NCI-H187 treated with DMSO at 0.1 percent for 48 hours (cell line): ENCODE data around the gene PPP1R3A.
"Not testable (repeated sequence)": the region's sequence is repeated elsewhere in the genome, so short reads cannot be mapped to it uniquely, and the experiment has no call there.

Experiments
- DNase-seq: peaks from one replicate; lab custom pipeline; 2025; lab: John Stamatoyannopoulos, UW

Gene PPP1R3A, protein sequence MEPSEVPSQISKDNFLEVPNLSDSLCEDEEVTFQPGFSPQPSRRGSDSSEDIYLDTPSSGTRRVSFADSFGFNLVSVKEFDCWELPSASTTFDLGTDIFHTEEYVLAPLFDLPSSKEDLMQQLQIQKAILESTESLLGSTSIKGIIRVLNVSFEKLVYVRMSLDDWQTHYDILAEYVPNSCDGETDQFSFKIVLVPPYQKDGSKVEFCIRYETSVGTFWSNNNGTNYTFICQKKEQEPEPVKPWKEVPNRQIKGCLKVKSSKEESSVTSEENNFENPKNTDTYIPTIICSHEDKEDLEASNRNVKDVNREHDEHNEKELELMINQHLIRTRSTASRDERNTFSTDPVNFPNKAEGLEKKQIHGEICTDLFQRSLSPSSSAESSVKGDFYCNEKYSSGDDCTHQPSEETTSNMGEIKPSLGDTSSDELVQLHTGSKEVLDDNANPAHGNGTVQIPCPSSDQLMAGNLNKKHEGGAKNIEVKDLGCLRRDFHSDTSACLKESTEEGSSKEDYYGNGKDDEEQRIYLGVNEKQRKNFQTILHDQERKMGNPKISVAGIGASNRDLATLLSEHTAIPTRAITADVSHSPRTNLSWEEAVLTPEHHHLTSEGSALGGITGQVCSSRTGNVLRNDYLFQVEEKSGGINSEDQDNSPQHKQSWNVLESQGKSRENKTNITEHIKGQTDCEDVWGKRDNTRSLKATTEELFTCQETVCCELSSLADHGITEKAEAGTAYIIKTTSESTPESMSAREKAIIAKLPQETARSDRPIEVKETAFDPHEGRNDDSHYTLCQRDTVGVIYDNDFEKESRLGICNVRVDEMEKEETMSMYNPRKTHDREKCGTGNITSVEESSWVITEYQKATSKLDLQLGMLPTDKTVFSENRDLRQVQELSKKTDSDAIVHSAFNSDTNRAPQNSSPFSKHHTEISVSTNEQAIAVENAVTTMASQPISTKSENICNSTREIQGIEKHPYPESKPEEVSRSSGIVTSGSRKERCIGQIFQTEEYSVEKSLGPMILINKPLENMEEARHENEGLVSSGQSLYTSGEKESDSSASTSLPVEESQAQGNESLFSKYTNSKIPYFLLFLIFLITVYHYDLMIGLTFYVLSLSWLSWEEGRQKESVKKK

DNA sequence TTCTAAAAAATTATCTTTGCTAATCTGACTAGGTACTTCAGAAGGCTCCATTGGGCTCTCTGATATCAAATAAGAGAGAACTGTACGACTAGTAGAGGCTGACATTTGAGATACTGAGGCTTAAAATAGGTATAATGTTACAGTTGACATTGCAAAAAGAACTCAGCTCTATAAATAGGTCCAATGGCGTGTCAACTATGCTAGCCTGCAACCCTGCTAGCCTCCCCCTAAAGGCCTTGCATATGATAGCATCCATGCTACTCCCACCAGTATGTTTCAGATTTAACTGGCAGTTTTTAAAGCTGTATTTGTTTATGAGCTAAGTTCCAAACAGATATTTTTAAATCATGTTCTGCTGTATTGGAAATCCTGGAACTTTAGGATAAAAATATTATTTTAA is at the start of gene PPP1R3A:
Gene PPP1R3A (minus strand): TSS at position 64 of the 400 bp plus-strand sequence. CDS start 13 bp downstream, at position 51.
- DNase-seq, result no peak

DNA sequence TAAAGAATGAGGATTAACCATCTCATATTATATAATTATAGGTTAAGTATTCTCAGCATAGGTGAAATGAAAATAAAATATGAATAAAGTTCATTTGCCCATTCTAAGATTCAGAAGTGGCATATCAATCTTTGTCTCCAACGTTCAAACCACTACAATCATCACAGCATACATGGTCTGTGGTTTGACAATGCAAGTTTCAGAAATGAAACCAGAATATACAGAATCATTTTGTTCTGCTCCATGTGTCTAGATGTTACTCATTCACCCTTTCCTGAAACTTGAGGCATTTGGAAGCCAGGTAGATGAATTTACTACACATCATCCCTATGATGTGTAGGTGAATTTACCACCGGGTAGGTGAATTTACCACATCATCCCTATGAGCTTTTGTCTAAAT is 44.5 kb upstream of the PPP1R3A start:
- DNase-seq, result no peak

DNA sequence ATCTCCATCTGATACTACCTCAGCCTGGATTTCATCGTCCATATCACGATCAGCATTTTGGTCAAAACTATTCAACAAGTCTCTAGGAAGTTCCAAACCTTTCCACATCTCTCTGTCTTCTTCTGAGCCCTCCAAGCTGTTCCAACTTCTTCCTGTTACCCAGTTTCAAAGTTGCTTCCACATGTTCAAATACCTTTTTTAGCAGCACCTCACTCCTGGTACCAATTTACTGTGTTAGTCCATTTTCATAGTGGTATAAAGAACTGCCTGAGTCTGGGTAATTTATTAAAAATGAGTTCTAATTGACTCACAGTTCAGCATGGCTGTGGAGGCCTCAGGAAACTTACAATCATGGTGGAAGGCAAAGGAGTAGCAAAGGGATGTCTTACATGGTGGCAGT is 41.1 kb upstream of the PPP1R3A start:
- DNase-seq, result no peak

DNA sequence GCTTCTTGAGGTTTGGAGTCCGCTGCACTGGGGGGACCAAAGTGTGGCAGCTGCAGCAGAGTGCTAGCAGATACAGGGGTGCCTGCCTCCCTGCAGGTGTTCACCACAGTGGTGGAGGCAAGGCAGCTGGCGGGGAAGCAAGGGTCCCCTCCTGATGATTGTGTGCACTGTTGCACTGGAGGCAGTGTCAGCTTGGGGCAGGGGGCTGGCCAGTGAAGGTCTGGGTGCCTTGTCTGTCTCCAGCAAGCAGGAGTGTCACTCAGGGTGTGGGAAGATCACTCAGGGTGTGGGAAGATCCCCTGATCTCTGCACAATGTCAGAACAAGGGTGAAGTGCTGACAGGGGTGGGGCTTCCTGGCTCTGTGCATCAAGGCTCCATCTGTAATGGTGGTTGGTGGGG is 36.3 kb upstream of the PPP1R3A start:
- no peak for DNase-seq

DNA sequence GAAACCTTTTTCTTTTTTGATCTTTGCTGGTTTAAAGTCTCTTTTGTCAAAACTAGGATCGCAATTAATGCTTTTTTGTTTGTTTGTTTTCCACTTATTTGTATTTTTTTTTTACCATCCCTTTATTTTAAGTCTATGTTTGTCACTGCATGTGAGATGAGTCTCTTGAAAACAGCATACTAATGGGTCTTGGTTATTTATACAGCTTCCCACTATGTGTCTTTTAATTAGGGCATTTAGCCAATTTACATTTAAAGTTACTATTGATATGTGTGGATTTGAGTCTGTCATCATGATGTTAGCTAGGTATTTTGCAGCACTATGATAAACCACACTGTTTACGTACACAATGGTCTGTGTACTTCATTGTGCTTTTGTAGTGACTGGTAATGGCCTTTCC is 34.7 kb upstream of the PPP1R3A start:
- DNase-seq, result no peak

DNA sequence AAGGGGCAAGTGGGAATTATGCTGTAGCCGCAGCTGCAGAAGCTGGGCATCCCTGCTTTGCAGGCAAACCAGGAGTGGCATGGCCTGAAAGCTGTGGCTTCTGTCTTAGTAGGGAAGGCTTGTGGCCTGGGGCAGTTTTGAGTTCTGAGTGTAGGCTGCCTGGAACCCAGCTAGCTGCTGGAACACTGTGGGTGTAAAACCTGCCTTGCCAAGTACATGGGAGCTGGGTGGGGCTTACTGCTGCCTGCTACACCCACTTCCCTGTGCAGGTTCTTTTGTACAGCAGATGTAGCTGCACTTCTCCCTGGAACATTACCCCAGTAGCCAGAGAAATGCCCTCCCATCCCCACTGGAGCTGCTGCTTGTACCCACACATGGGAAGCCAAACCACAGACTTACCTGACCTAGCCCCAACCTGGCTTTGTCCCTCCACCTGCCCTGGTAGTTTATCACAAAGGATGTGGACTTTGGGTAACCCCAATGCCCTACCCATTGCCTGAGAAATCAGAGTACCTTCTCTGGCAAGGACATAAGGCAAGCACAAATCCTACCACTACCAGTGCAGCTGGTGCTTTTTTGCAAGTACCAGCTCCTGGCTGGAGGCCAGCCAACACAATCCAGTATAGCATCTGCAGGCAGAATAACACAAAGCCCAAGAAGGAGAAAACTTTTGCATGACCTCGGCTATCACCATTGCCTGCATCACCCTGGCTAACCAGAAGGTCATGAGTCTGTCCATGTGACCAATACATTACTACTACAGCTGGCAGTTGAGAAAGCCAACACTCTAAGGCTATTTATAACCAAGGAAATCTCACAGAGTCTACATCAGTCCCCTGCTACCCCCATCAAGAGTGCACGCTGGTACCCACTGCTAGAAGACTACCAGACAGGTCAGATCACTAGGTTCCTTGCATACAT is 26.5 kb upstream of the PPP1R3A start:
- DNase-seq, result no peak

DNA sequence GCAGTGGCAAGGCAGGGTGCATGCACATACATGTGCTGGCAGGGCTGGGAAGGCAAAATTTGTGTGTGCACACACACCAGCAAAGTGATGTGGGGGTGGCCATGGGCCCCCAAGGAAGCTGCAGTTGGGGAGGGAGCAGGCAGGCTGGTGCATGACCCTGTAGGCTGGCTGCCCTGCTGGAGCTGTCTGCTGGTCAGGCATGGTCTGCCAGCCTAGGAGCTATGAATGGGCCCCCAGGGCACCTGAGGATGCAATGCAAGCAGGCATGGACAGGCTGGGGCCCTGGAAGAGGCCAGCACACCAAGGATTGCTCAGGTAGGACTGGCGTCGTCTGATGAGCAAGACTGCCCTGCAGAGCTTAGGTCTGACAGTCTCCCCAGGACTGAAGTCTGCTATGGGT is 18.2 kb upstream of the PPP1R3A start:
- DNase-seq, result no peak

DNA sequence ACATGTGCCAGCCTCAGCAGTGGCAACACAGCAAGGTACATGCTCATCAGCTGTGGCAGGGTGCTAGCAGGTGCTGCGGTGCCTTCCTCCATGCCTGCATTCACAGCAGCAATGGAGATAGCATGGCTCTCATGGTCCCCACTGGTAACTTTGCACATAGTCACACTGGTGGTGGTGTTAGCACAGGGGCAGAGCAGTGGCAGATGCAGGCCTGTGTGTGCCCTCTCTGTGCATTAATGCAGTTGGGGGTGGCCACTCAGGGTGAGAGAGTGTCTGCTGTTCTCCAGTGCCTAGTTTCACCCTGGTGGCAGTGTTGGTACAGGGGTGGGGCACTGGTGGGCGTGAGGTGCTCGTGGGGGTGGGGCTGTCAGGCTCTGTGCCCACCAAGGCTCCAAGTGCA is 17.7 kb upstream of the PPP1R3A start:
- DNase-seq, result no peak

DNA sequence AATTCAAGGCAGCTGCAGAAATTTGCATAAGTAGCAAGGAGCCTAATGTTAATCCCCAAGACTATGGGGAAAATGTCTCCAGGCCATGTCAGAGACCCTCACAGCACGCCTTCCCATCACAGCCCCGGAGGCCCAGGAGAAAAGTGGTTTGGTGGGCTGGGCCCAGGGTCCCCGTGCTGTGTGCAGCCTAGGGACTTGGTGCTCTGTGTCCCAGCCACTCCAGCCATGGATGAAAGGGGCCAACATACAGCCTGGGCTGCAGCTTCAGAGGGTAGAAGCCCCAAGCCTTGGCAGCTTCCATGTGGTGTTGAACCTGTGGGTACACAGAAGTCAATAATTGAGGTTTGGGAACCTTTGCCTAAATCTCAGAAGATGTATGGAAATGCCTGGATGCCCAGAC is 10.6 kb upstream of the PPP1R3A start:
- not testable (repeated sequence) for DNase-seq

DNA sequence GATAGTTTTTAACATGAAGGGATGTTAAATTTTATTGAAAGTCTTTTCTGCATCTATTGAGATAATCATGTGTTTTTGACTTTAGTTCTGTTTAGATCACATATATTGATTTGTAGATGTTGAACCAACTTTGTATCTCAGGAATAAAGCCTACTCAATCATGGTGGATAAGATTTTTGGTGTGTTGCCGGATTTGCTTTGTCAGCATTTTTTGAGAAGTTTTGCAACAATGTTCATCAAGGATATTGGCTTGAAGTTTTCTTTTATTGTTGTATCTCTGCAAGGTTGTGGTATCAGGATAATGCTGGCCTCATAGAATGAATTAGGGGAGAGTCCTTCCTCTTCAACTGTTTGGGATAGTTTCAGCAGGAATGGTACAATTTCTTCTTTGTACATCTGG is 9.3 kb upstream of the PPP1R3A start:
- DNase-seq, result no peak

DNA sequence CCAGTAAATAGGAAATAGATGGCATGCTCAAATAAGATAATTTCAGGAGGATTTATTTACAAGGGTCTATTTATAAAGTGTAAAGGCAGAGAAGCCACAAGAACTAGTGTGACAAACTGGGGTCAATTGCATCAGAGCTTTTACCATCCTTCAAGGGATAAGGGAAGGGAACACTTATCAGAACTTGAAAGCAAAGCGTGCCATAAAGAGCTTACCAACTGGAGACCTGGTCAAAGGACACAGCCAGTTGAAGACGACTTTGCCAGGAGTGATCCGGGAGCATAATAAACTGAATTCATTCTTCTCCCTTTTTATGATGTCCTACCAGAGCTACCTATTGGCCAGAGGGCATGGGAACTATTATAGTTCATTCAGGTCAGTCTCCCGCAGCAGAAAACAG is 3.2 kb upstream of the PPP1R3A start:
- DNase-seq, result no peak

DNA sequence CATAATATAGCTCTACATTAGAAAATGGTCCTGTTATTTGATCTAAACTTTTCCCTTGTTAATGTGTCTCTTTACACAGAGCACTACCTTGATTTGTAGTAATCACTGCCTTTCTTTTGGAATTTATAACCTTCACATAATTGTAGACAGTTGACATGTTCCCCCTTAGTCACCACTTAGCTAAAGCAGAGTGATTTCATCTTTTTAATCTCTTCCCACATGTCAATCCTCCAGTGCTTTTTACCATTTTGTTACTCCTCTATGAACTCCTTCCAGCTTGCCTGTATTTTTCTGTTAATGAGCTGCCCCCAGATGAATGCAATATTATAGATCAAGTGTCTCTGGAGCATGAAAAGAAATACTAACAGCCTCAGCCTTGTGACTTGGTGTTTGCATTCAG is 2.6 kb upstream of the PPP1R3A start:
- no peak for DNase-seq

DNA sequence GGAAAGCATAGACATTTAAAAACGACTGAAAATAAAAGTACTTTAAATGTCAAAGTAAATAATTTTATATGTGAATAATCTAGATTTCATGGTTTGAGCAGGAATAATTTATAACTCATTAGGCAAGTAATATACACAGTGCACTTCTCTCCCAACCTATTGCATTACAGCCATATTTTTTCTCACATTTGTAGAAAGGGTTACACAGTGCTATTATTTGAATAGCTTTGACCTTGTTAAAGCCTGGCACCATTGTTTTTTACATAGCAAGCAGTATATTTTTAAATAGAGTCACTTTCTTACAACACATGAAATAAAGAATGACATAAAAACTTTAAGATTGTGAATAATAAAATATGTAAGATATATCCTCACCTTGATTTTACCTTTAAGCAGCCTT is 969 bp downstream of the PPP1R3A start:
- no peak for DNase-seq

DNA sequence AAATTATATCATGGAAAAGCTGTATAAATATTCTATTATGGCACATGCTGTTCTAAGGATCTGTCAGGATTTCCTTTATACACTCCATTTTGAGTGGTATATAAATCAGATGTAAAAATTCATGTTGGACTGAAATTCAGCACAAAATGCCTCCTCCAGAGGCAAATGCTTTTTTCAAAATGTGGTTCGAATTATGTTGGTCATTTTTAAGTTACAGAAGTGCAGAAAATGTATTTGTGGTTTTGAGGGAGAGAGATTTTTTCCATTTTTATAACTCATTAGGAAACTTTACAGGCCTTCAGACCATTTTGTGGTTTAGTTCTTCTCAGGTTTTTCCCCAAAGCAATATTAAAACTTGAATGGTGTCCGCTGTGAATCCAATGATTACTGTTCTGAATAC is 2.9 kb downstream of the PPP1R3A start:
- DNase-seq, result no peak

DNA sequence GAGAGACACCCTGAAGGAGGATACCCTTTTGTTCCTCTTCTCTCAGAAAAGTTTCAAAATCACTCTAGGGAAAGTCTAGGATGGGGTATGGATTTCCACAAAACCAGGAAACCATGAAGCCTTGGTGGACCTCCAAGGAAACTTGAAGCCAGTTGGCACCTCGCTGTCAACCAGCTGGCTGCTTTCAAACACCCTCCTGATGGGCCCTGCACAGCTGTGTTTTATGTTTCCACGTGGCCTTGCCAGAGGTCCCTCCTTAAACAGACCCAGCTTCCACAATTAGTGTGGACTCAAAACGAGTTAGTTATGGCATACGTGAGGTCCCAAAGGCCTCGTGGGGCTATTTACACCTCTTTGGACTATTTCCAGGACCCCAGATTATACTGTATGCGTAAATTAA is 5.9 kb downstream of the PPP1R3A start:
- DNase-seq, result no peak

DNA sequence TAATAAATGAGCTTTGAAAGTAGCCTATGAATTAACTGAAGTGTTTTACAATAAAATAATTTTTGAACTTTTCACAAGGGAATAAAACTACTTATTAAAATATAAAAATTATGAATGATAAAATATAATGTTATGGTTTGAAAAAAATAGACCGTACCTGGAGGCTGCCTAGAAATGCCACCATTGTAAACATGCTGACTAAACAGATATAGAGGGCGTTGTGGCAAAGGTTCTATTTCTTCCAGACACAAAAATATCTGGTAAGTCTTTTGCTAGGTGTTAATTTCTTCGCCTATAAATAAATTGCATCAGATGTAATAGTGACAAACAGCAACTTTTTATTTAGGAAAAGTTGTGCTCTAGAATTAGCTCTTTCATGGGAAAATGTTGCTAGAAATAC is 11.2 kb downstream of the PPP1R3A start:
- DNase-seq, result no peak

DNA sequence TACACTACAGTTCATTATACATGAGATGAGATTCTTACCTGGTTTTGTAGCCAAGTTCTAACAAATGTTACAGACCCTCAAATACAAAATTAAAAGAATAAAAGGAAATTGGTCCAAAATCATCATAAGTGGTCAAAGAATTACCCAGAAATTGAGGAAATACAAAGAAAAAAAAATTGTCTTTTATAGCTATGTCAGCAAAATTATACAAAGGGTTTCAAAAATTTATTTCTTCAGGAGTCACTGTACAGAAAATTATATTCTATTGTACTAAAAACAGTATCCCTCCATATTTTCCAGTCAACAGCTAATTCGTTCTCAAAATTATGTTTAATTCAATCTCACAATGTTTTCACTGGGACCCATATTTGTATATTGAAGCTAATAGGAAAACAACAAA is 14.3 kb downstream of the PPP1R3A start:
- no peak for DNase-seq

DNA sequence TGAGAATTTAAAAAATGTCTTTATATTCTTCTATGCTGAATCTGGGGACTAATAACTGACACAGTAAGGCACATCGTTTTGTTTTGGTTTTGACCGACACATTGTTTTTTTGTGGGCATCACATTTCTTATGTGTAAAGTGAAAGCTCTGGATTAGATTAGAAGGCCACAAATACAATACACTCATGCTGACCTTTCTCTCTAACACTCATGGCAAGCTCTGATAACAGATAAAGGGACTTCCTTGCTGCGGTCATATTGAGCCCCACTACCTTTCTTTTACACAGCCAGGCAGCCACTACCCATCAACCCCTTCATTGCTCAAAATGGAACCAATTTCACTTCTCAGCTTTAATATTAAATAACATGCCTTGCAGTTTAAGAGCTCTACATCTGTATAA is 26.0 kb downstream of the PPP1R3A start:
- no peak for DNase-seq

DNA sequence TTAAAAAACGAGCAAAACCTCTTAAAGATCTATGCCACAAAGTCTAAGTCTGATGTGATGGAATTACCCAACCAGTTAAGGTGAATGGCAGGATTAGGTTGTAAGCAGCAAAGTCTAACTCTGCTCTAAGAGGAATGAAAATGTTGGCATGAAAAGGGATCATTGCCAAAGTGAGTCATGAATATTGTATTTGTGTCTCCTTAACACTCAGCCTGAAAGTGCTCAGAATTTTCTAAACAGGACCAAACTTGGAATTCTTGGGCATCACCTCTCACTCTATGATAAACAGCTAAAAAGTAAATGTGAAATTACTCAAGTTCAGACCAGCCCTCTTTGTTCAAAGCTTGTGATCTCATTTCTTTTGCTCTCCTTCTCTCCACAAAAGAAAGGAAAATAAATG is 27.0 kb downstream of the PPP1R3A start:
- DNase-seq, result no peak

DNA sequence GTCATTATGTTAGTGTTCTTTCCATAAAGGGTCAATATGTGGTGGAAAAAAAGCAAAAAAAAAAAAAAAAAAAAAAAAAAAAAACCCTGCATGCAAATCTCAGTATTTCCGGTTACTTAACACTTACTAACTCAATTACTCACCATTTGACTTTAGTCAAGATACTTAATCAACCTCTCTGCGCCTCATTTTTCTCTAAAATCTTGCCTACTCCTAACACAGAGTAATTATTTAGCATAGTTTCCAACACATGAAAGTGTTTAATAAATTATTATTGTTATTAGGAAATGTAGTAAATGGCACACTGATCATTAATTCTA is 27.8 kb downstream of the PPP1R3A start:
- no peak for DNase-seq

DNA sequence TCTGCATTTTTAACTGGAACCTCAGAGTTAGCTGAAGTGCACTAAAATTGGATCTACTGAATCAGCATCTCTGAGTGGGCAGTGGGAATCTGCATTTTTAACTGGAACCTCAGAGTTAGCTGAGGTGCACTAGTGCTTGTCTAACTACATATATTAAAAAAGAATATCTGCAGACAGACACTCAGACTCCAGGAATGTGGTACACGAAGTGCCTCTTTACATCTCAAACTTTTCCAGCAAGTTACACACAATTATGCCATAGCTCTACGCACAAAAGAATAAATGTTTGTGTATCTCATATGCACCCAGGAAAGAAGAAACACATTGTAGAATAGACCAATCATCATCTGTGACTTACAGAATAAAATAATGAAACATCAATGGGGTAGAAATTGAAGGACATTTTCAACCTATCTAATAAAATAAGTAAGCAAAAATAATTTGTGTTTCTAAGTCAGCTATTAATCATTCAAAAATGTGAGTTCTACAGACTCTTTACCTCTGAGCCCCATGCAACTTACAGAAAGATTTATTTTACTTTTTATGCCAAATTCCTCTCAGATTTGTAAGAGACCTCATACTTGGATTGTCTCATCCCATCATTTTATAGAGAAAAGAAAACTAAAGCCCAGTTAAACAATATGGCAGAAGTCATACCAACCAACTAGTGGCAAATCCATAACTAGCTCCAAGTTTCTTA is 28.3 kb downstream of the PPP1R3A start:
- no peak for DNase-seq
